Measurements from ENCODE around the gene CDH23.

- TF ChIP-seq POLR2A (IDR thresholded peaks at IDR 0.05; ENCODE audit: low read length): no peak
- TF ChIP-seq CEBPB (IDR thresholded peaks at IDR 0.05): no peak
- TF ChIP-seq RCOR1 (IDR thresholded peaks at IDR 0.05; ENCODE audit: low read depth, low read length): no peak
- no peak for TF ChIP-seq CTCF (IDR thresholded peaks at IDR 0.05)
- no peak for TF ChIP-seq KDM1A (IDR thresholded peaks at IDR 0.05; ENCODE audit: low read depth)
- TF ChIP-seq ESRRA (IDR thresholded peaks at IDR 0.05; ENCODE audit: borderline replicate concordance, low read length): no peak
- no peak for TF ChIP-seq ELK1 (IDR thresholded peaks at IDR 0.05; ENCODE audit: low read depth, low read length)
- TF ChIP-seq EP300 (IDR thresholded peaks at IDR 0.05): no peak
- no peak for TF ChIP-seq BHLHE40 (IDR thresholded peaks at IDR 0.05; ENCODE audit: low read depth, low read length)
- no peak for TF ChIP-seq MAX (IDR thresholded peaks at IDR 0.05)
- no peak for TF ChIP-seq PBX3 (IDR thresholded peaks at IDR 0.05)
- no peak for TF ChIP-seq MAFK (IDR thresholded peaks at IDR 0.05; ENCODE audit: partially characterized antibody)
- no peak for TF ChIP-seq GATA3 (IDR thresholded peaks at IDR 0.05; ENCODE audit: borderline replicate concordance)
Measured at GRCh38 chr10:71708897-71709882, 312.5 kb downstream of the CDH23 start.

All from A549 (cell line).